ENCODE data around the gene ICAM2.

DNA sequence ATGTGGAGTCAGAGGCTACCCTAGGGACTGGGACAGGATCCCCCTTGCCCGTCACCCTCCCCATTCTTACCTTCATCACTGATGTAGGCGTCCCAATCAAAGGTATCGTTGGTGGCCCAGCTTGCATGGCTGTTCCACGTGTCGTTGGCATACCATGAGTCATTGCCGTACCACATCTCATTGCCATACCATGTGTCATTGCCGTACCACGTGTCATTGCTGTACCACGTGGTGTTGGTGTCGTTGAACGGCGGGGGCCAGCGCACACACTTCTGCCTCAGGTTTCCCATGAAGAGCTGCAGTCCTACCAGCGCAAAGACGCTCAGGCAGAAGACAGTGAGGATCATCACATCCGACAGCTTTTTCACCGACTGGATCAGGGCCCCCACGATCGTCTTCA lies 52.5 kb downstream of the ICAM2 start:
- TF ChIP-seq, protein P1, sequence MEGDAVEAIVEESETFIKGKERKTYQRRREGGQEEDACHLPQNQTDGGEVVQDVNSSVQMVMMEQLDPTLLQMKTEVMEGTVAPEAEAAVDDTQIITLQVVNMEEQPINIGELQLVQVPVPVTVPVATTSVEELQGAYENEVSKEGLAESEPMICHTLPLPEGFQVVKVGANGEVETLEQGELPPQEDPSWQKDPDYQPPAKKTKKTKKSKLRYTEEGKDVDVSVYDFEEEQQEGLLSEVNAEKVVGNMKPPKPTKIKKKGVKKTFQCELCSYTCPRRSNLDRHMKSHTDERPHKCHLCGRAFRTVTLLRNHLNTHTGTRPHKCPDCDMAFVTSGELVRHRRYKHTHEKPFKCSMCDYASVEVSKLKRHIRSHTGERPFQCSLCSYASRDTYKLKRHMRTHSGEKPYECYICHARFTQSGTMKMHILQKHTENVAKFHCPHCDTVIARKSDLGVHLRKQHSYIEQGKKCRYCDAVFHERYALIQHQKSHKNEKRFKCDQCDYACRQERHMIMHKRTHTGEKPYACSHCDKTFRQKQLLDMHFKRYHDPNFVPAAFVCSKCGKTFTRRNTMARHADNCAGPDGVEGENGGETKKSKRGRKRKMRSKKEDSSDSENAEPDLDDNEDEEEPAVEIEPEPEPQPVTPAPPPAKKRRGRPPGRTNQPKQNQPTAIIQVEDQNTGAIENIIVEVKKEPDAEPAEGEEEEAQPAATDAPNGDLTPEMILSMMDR (IDR thresholded peaks at IDR 0.05) = no peak
- no peak for TF ChIP-seq POLR2AphosphoS5 (IDR thresholded peaks at IDR 0.05)
